ENCODE results near the gene FAM174C.

Gene FAM174C

GRCh38 chr19:1254081-1254527, 21.2 kb upstream of the FAM174C start:
- Histone ChIP-seq H3K4me2 (ENCODE audit: low read length) (no peak overlapping the region), H2AFZ (no peak overlapping the region), H3K27me3 (ENCODE audit: control insufficient read depth, insufficient read depth, low read length) (no peaks in the 10 kb centered on the region), H3K9ac (no peak overlapping the region), H3K4me1 (peaks cover 3% of the 10 kb centered on the region), H3K9me3 (ENCODE audit: control insufficient read depth, low read length) (no peaks in the 10 kb centered on the region), H3K27ac (peak overlapping the region; percentile 64), H3K36me3 (ENCODE audit: control insufficient read depth, insufficient read depth, low read length) (no peaks in the 10 kb centered on the region), H3K79me2 (peaks cover 7% of the 10 kb centered on the region), H3K4me3 (ENCODE audit: low read depth, low read length) (no peak overlapping the region)
- TF ChIP-seq CTCF (IDR thresholded peaks at IDR 0.05) = no peak

GRCh38 chr19:1254530-1255185, 20.7 kb upstream of the FAM174C start:
- no peak overlapping the region for H3K4me2 ChIP-seq (ENCODE audit: low read length)
- peak overlapping the region; percentile 29 for H3K27ac ChIP-seq
- peaks cover 7% of the 10 kb centered on the region for H3K79me2 ChIP-seq
- H3K9ac ChIP-seq = no peak overlapping the region
- no peaks in the 10 kb centered on the region for H3K27me3 ChIP-seq (ENCODE audit: control insufficient read depth, insufficient read depth, low read length)
- no peak overlapping the region for H2AFZ ChIP-seq
- peaks cover 3% of the 10 kb centered on the region for H3K4me1 ChIP-seq
- H3K4me3 ChIP-seq (ENCODE audit: low read depth, low read length) = no peak overlapping the region
- no peak for TF ChIP-seq CTCF (IDR thresholded peaks at IDR 0.05)
- H3K36me3 ChIP-seq (ENCODE audit: control insufficient read depth, insufficient read depth, low read length) = no peaks in the 10 kb centered on the region
- no peaks in the 10 kb centered on the region for H3K9me3 ChIP-seq (ENCODE audit: control insufficient read depth, low read length)

- peaks cover 6% of the 10 kb centered on the region for H3K4me1 ChIP-seq
- peaks cover 7% of the 10 kb centered on the region for H3K79me2 ChIP-seq
- H2AFZ ChIP-seq = no peak overlapping the region
- no peak overlapping the region for H3K9ac ChIP-seq
- H3K27ac ChIP-seq = no peak overlapping the region
- H3K9me3 ChIP-seq (ENCODE audit: control insufficient read depth, low read length) = no peaks in the 10 kb centered on the region
- H3K27me3 ChIP-seq (ENCODE audit: control insufficient read depth, insufficient read depth, low read length) = no peaks in the 10 kb centered on the region
- H3K36me3 ChIP-seq (ENCODE audit: control insufficient read depth, insufficient read depth, low read length) = no peaks in the 10 kb centered on the region
- TF ChIP-seq CTCF (IDR thresholded peaks at IDR 0.05) = no peak
- no peak overlapping the region for H3K4me2 ChIP-seq (ENCODE audit: low read length)
- H3K4me3 ChIP-seq (ENCODE audit: low read depth, low read length) = no peak overlapping the region
Observed at GRCh38 chr19:1255186-1256161, 19.9 kb upstream of the FAM174C start.

GRCh38 chr19:1256646-1257474, 18.5 kb upstream of the FAM174C start:
- Histone ChIP-seq H3K27ac (no peak overlapping the region), H3K27me3 (ENCODE audit: control insufficient read depth, insufficient read depth, low read length) (no peaks in the 10 kb centered on the region), H3K4me3 (ENCODE audit: low read depth, low read length) (no peak overlapping the region), H3K9me3 (ENCODE audit: control insufficient read depth, low read length) (no peaks in the 10 kb centered on the region), H3K9ac (no peak overlapping the region), H3K79me2 (no peaks in the 10 kb centered on the region), H2AFZ (no peak overlapping the region), H3K4me1 (peaks cover 9% of the 10 kb centered on the region), H3K36me3 (ENCODE audit: control insufficient read depth, insufficient read depth, low read length) (no peaks in the 10 kb centered on the region), H3K4me2 (ENCODE audit: low read length) (no peak overlapping the region)
- TF ChIP-seq CTCF (IDR thresholded peaks at IDR 0.05) = no peak
